GM12891 (cell line): ENCODE measurements around the gene CISH.

Experiments used
- POU2F2 ChIP-seq: IDR thresholded peaks from 2 replicates; pipeline ENCODE4 v1.6.1; 2011; ENCODE audit warnings: low read depth, mild to moderate bottlenecking, control low read depth, low read length, moderate library complexity
- TAF1 ChIP-seq: IDR thresholded peaks from 2 replicates; pipeline ENCODE4 v1.6.1; 2011; ENCODE audit warnings: low read depth, low read length, control low read depth

DNA sequence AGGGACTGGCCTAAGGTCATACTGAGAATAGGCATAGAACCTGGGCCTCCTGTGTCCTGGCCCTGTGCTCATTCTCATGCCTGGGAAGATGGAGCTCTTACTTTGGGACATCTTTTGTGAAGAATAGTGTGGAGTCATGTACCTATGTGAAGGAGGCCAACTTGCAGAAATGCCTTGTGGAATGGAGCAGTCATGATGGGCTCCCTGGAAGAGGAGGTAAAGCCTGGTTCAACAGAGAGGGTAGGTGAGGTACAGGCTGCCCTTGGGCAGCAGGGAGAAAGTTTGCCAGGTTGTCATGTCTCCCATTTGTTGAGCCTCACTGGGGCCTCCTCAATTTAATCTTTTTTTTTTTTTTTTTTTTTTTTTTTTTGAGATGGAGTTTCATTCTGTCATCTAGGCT lies 23.5 kb upstream of the CISH start:
- TF ChIP-seq TAF1 (no peak), POU2F2 (no peak)
